Measurements from ENCODE around the gene GLB1L3. TPM values are rescaled to one million over a fixed set of nuclear protein-coding genes. Genes with fewer than 3 reads are reported as not detected.
"Not testable (repeated sequence)": the region's sequence is repeated elsewhere in the genome, so short reads cannot be mapped to it uniquely, and the experiment has no call there.

GLB1L3 gene
- total RNA-seq, 1 donor from 2014 or later = 16.5 TPM

DNA sequence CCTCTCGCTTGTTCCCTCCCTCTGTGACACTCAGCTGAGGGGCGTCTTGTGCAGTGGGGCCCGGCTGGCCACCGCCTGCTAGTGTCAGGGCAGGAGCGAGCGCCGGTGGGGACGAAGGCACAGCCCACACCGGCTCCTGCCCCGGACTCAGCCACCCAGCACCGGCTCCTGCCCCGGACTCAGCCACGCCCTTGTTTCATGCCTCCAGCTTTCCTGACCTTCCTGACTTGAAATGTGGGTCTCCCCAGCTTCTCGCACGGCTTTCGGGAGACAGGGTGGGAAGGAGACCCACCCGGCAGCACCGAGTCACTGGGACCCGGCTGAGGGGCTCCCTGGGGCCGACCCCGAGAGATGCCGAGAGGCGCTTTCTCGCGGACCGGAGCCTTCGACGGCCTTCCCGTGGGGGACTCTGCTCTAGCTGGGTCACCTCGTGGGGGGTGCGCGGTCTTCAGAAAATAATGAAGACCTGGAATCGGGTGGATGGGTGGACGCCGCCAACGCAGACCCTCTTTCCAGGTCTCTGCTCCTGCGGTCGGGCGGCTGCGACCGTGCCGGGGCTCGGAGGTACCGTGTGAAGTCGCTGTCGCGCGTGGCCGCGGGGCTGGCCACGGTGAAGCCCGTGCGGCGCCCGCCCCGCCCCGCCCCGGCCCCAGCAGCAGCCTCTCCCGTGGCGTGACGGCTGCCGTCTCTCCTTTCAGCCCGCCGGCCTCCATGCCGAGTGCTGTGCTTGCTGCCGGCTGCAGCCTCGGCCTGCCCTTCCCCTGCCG lies 65.8 kb downstream of the GLB1L3 start:
- H3K4me3 Mint-ChIP-seq (ENCODE audit: unreplicated experiment) = no peak overlapping the region
- peaks cover 9% of the 10 kb centered on the region for H3K27me3 Mint-ChIP-seq (ENCODE audit: unreplicated experiment)
- no peaks in the 10 kb centered on the region for H3K4me1 Mint-ChIP-seq (ENCODE audit: unreplicated experiment)
- H3K27ac Mint-ChIP-seq (ENCODE audit: unreplicated experiment) = no peak overlapping the region
- TF ChIP-seq, protein P1, sequence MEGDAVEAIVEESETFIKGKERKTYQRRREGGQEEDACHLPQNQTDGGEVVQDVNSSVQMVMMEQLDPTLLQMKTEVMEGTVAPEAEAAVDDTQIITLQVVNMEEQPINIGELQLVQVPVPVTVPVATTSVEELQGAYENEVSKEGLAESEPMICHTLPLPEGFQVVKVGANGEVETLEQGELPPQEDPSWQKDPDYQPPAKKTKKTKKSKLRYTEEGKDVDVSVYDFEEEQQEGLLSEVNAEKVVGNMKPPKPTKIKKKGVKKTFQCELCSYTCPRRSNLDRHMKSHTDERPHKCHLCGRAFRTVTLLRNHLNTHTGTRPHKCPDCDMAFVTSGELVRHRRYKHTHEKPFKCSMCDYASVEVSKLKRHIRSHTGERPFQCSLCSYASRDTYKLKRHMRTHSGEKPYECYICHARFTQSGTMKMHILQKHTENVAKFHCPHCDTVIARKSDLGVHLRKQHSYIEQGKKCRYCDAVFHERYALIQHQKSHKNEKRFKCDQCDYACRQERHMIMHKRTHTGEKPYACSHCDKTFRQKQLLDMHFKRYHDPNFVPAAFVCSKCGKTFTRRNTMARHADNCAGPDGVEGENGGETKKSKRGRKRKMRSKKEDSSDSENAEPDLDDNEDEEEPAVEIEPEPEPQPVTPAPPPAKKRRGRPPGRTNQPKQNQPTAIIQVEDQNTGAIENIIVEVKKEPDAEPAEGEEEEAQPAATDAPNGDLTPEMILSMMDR (IDR thresholded peaks at IDR 0.05; ENCODE audit: unreplicated experiment) = no peak
- peaks cover 4% of the 10 kb centered on the region for H3K36me3 Mint-ChIP-seq (ENCODE audit: low read depth, unreplicated experiment)
- no peak for DNase-seq (ENCODE audit: low spot score)
- no peaks in the 10 kb centered on the region for H3K9me3 Mint-ChIP-seq (ENCODE audit: unreplicated experiment)

DNA sequence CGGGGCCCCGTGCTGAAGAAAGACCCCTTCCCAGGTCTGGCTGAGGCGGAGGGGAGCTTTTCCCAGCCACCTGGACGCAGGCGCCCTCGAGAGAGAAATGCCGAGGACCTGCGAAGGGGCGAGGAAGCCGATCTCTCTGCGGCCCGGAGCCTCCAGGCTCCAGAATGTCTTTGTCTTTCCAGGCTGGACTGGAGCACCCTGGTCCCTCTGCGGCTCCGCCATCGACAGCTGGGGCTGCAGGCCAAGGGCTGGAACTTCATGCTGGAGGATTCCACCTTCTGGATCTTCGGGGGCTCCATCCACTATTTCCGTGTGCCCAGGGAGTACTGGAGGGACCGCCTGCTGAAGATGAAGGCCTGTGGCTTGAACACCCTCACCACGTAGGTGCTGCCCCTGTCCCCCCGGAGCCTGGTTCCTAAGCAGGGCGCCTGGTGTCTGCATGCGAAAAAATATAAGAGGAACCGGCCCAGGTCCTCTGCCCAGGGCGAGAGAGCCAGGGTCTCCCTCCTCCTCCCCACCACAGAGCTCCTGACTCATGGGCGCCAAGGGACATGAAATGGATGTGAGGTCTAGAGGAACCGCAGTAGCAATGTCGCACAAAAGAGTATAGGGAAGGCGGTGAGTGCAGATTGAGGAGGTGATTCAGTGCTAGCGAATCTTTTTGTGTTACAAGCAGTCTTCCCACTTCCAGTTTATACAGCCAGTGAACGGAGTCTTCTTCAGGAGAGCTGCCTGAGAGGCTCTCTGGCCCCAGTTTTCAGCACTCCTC lies 66.6 kb downstream of the GLB1L3 start:
- H3K27me3 Mint-ChIP-seq (ENCODE audit: unreplicated experiment) = peaks cover 5% of the 10 kb centered on the region
- H3K36me3 Mint-ChIP-seq (ENCODE audit: low read depth, unreplicated experiment) = peaks cover 4% of the 10 kb centered on the region
- no peak for DNase-seq (ENCODE audit: low spot score)
- H3K9me3 Mint-ChIP-seq (ENCODE audit: unreplicated experiment) = no peaks in the 10 kb centered on the region
- H3K27ac Mint-ChIP-seq (ENCODE audit: unreplicated experiment) = no peak overlapping the region
- TF ChIP-seq, protein P1 (IDR thresholded peaks at IDR 0.05; ENCODE audit: unreplicated experiment) = no peak
- peak overlapping the region; percentile 18 for H3K4me3 Mint-ChIP-seq (ENCODE audit: unreplicated experiment)
- no peaks in the 10 kb centered on the region for H3K4me1 Mint-ChIP-seq (ENCODE audit: unreplicated experiment)

DNA sequence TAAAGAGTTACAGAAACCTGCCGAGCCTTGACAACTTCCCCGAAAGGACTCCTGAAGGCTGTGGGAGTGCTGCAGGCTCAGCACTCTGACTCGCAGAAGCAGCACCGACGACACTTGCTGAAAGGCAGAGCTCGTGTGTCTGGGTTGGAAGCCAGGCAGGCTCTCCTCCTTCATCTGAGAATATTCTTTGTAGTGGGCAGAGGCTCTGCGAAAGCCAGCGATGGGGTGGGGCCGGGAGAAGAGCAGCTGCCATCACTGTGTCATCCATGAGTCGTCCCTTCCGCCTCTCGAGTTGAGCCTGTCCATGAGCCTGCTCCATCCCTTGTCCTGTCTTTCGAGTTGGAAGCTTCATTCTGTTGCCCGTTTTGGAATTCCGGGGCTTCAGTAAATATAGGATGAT lies 67.5 kb downstream of the GLB1L3 start:
- DNase-seq (ENCODE audit: low spot score) = no peak
- Mint-ChIP-seq H3K4me3 (ENCODE audit: unreplicated experiment) (no peak overlapping the region), H3K36me3 (ENCODE audit: low read depth, unreplicated experiment) (peaks cover 4% of the 10 kb centered on the region), H3K4me1 (ENCODE audit: unreplicated experiment) (no peaks in the 10 kb centered on the region), H3K27ac (ENCODE audit: unreplicated experiment) (no peak overlapping the region), H3K9me3 (ENCODE audit: unreplicated experiment) (no peaks in the 10 kb centered on the region), H3K27me3 (ENCODE audit: unreplicated experiment) (peaks cover 5% of the 10 kb centered on the region)
- TF ChIP-seq, protein P1 (IDR thresholded peaks at IDR 0.05; ENCODE audit: unreplicated experiment) = no peak

DNA sequence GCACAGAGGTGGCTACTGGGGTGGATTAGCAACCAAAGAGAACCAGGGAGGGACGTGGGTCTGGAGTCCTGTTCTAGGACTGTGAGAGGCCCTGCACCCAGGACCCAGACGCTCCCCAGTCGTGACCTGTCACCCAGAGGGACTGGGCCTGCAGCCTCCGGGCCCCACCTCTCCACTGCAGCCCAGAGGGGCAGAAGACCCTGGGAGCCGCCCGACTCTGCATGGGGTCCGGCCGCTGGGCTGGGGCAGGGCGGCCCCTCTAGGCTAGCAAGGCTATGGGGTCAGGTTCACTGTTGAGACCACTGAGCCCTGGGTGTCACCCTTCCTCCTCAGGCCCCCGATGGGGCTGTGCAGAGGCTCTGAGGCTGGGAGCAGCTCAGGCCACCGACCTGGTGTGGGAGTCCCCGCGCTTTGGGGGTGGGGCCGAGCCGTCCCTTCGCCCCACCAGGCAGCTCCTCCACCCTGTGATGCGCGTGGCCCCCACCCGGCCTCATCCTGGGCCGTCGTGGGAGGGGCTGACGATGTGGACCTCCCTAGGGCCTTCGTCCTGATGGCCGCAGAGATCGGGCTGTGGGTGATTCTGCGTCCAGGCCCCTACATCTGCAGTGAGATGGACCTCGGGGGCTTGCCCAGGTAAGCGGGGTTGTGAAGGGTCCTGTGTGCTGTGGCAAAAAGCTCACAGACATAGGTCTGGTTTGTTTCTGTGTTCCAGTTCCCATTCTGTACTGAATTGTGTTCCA lies 68.5 kb downstream of the GLB1L3 start:
- H3K4me3 Mint-ChIP-seq (ENCODE audit: unreplicated experiment); H3K27ac Mint-ChIP-seq (ENCODE audit: unreplicated experiment); H3K27me3 Mint-ChIP-seq (ENCODE audit: unreplicated experiment); H3K4me1 Mint-ChIP-seq (ENCODE audit: unreplicated experiment); H3K36me3 Mint-ChIP-seq (ENCODE audit: low read depth, unreplicated experiment); H3K9me3 Mint-ChIP-seq (ENCODE audit: unreplicated experiment): not testable (repeated sequence)
- peak; percentile 1 for DNase-seq (ENCODE audit: low spot score)

DNA sequence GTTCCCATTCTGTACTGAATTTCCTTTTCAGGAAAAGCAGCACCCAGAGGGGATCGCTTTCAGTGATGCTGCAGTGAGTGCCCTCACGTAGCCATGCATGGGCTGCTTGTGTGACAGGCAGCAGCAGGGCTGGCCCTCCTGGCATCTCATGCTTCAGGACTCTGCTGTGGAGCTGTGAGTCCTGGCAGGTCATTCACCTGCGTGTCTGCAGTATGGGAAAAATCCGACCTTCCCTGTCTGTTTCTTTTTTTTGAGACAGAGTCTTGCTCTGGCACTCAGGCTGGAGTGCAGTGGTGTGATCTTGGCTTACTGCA lies 69.0 kb downstream of the GLB1L3 start:
- Mint-ChIP-seq H3K27ac (ENCODE audit: unreplicated experiment) (no peak overlapping the region), H3K4me3 (ENCODE audit: unreplicated experiment) (no peak overlapping the region), H3K4me1 (ENCODE audit: unreplicated experiment) (peaks cover 3% of the 10 kb centered on the region), H3K9me3 (ENCODE audit: unreplicated experiment) (no peaks in the 10 kb centered on the region), H3K27me3 (ENCODE audit: unreplicated experiment) (peaks cover 5% of the 10 kb centered on the region), H3K36me3 (ENCODE audit: low read depth, unreplicated experiment) (peaks cover 4% of the 10 kb centered on the region)
- TF ChIP-seq, protein P1 (IDR thresholded peaks at IDR 0.05; ENCODE audit: unreplicated experiment) = no peak
- no peak for DNase-seq (ENCODE audit: low spot score)

Measured in endothelial cell (in vitro differentiated cells).